Esophagus muscularis mucosa (tissue), 4 donors: ENCODE data around the gene LCN1.

ENCODE experiments used
- EP300 ChIP-seq: sonication (generic); formaldehyde crosslinking; IDR thresholded peaks from one replicate; pipeline ENCODE4 v1.6.1; 2017; ENCODE audit warnings: antibody characterized with exemption
- POLR2A ChIP-seq: fragments of 450-650 bp; IDR thresholded peaks from one replicate; pipeline ENCODE4 v1.6.1; 2017; ENCODE audit warnings: antibody characterized with exemption, moderate library complexity, mild to moderate bottlenecking, low read depth
- POLR2AphosphoS5 ChIP-seq, 2 donors: sonication (generic); formaldehyde crosslinking; IDR thresholded peaks; one replicate each; pipeline ENCODE4 v1.6.1; 2017; ENCODE audit warnings: antibody characterized with exemption in 2 of 2
- TF ChIP-seq, protein P1 (sequence below), 3 experiments: fragments of 200-600 bp in 2 of 3; fragments of 450-650 bp in 1 of 3; sonication (generic) in 2 of 3; IDR thresholded peaks; one replicate each; pipeline ENCODE4 v1.5.1; 2017 to 2019; ENCODE audit warnings: antibody characterized with exemption in 3 of 3, mild to moderate bottlenecking in 2 of 3, moderate library complexity in 1 of 3

GRCh38 chr9:135491764-135492163, 29.5 kb upstream of the LCN1 start:
- TF ChIP-seq, protein P1, sequence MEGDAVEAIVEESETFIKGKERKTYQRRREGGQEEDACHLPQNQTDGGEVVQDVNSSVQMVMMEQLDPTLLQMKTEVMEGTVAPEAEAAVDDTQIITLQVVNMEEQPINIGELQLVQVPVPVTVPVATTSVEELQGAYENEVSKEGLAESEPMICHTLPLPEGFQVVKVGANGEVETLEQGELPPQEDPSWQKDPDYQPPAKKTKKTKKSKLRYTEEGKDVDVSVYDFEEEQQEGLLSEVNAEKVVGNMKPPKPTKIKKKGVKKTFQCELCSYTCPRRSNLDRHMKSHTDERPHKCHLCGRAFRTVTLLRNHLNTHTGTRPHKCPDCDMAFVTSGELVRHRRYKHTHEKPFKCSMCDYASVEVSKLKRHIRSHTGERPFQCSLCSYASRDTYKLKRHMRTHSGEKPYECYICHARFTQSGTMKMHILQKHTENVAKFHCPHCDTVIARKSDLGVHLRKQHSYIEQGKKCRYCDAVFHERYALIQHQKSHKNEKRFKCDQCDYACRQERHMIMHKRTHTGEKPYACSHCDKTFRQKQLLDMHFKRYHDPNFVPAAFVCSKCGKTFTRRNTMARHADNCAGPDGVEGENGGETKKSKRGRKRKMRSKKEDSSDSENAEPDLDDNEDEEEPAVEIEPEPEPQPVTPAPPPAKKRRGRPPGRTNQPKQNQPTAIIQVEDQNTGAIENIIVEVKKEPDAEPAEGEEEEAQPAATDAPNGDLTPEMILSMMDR (IDR thresholded peaks at IDR 0.05) = no peak
- TF ChIP-seq EP300 (no peak), POLR2AphosphoS5 (IDR thresholded peaks at IDR 0.05) (no peak), POLR2A (no peak)
